HEK293 (cell line): ENCODE results near the gene SYNJ1.
A peak's percentile ranks its signal among the peaks of the same experiment; 100 is the strongest.

Experiments used
- BCL11B ChIP-seq: fragments of 450-650 bp; formaldehyde crosslinking; IDR thresholded peaks from 2 replicates; pipeline ENCODE4 v1.5.1; 2016; ENCODE audit warnings: low read depth, missing biosample characterization, missing genetic modification characterization
- GFI1B ChIP-seq: fragments of 450-650 bp; formaldehyde crosslinking; IDR thresholded peaks from 2 replicates; pipeline ENCODE4 v1.5.1; 2016; ENCODE audit warnings: missing biosample characterization, missing genetic modification characterization
- KLF16 ChIP-seq: fragments of 450-650 bp; formaldehyde crosslinking; IDR thresholded peaks from 2 replicates; pipeline ENCODE4 v1.5.1; 2017; ENCODE audit warnings: missing biosample characterization, missing genetic modification characterization
- OSR2 ChIP-seq: fragments of 450-650 bp; formaldehyde crosslinking; IDR thresholded peaks from 2 replicates; pipeline ENCODE4 v1.5.1; 2016; ENCODE audit warnings: missing biosample characterization, missing genetic modification characterization
- SP2 ChIP-seq: fragments of 450-650 bp; formaldehyde crosslinking; IDR thresholded peaks from 2 replicates; pipeline ENCODE4 v1.5.1; 2016; ENCODE audit warnings: missing biosample characterization, missing genetic modification characterization
- SP3 ChIP-seq: fragments of 450-650 bp; formaldehyde crosslinking; IDR thresholded peaks from 2 replicates; pipeline ENCODE4 v1.5.1; 2016; ENCODE audit warnings: missing biosample characterization, missing genetic modification characterization
- SP7 ChIP-seq: fragments of 450-650 bp; formaldehyde crosslinking; IDR thresholded peaks from 2 replicates; pipeline ENCODE4 v1.5.1; 2016; ENCODE audit warnings: missing biosample characterization, missing genetic modification characterization
- ZBTB21 ChIP-seq: fragments of 450-650 bp; formaldehyde crosslinking; IDR thresholded peaks from 2 replicates; pipeline ENCODE4 v1.5.1; 2017; ENCODE audit warnings: missing biosample characterization, missing genetic modification characterization
- ZBTB7A ChIP-seq: fragments of 450-650 bp; formaldehyde crosslinking; IDR thresholded peaks from 2 replicates; pipeline ENCODE4 v1.5.1; 2016; ENCODE audit warnings: low read depth, missing biosample characterization, missing genetic modification characterization
- ZBTB8A ChIP-seq: fragments of 450-650 bp; formaldehyde crosslinking; IDR thresholded peaks from 2 replicates; pipeline ENCODE4 v1.5.1; 2016; ENCODE audit warnings: missing biosample characterization, missing genetic modification characterization
- ZFP37 ChIP-seq: fragments of 450-650 bp; formaldehyde crosslinking; IDR thresholded peaks from 2 replicates; pipeline ENCODE4 v1.5.1; 2016; ENCODE audit warnings: missing biosample characterization, missing genetic modification characterization
- ZNF184 ChIP-seq: fragments of 450-650 bp; IDR thresholded peaks from 2 replicates; pipeline ENCODE4 v1.5.1; 2018; ENCODE audit warnings: missing biosample characterization, mild to moderate bottlenecking, missing genetic modification characterization
- ZNF274 ChIP-seq, 2 experiments: fragments of 200-500 bp in 1 of 2; fragments of 450-650 bp in 1 of 2; sonication (Bioruptor generic) in 1 of 2; formaldehyde crosslinking in 1 of 2; IDR thresholded peaks; 2 replicates each; pipeline versions ENCODE4 v1.5.1 to v1.6.1; 2014 to 2016; ENCODE audit warnings: borderline replicate concordance in 1 of 2, inconsistent platforms in 1 of 2, low read length in 1 of 2, missing biosample characterization in 1 of 2, missing genetic modification characterization in 1 of 2
- ZNF394 ChIP-seq: fragments of 450-650 bp; formaldehyde crosslinking; IDR thresholded peaks from 2 replicates; pipeline ENCODE4 v1.5.1; 2016; ENCODE audit warnings: missing biosample characterization, missing genetic modification characterization, mild to moderate bottlenecking, moderate library complexity, borderline replicate concordance
- ZNF624 ChIP-seq: fragments of 450-650 bp; formaldehyde crosslinking; IDR thresholded peaks from 2 replicates; pipeline ENCODE4 v1.5.1; 2017; ENCODE audit warnings: missing biosample characterization, missing genetic modification characterization
- ZNF701 ChIP-seq: fragments of 450-650 bp; formaldehyde crosslinking; IDR thresholded peaks from 2 replicates; pipeline ENCODE4 v1.5.1; 2016; ENCODE audit warnings: missing biosample characterization, missing genetic modification characterization
- ZNF837 ChIP-seq: fragments of 450-650 bp; formaldehyde crosslinking; IDR thresholded peaks from 2 replicates; pipeline ENCODE4 v1.5.1; 2016; ENCODE audit warnings: missing biosample characterization, missing genetic modification characterization
- ZSCAN23 ChIP-seq: fragments of 450-650 bp; formaldehyde crosslinking; IDR thresholded peaks from 2 replicates; pipeline ENCODE4 v1.5.1; 2016; ENCODE audit warnings: missing biosample characterization, missing genetic modification characterization
- TF ChIP-seq, protein P1 (sequence below): fragments of 450-650 bp; formaldehyde crosslinking; IDR thresholded peaks from 2 replicates; pipeline ENCODE4 v1.5.1; 2016; ENCODE audit warnings: missing biosample characterization, missing genetic modification characterization
- TF ChIP-seq, protein P2 (sequence below): fragments of 450-650 bp; formaldehyde crosslinking; IDR thresholded peaks from 2 replicates; pipeline ENCODE4 v1.5.1; 2017; ENCODE audit warnings: missing biosample characterization, missing genetic modification characterization
- TF ChIP-seq, protein P3 (sequence below): fragments of 450-650 bp; formaldehyde crosslinking; IDR thresholded peaks from 2 replicates; pipeline ENCODE4 v1.5.1; 2017; ENCODE audit warnings: missing biosample characterization, missing genetic modification characterization
- TF ChIP-seq, protein P4 (sequence below): fragments of 450-650 bp; formaldehyde crosslinking; conservative IDR thresholded peaks from 2 replicates; pipeline ENCODE4 v1.5.1; 2016; ENCODE audit warnings: low read depth, missing biosample characterization, missing genetic modification characterization

SYNJ1 gene

DNA sequence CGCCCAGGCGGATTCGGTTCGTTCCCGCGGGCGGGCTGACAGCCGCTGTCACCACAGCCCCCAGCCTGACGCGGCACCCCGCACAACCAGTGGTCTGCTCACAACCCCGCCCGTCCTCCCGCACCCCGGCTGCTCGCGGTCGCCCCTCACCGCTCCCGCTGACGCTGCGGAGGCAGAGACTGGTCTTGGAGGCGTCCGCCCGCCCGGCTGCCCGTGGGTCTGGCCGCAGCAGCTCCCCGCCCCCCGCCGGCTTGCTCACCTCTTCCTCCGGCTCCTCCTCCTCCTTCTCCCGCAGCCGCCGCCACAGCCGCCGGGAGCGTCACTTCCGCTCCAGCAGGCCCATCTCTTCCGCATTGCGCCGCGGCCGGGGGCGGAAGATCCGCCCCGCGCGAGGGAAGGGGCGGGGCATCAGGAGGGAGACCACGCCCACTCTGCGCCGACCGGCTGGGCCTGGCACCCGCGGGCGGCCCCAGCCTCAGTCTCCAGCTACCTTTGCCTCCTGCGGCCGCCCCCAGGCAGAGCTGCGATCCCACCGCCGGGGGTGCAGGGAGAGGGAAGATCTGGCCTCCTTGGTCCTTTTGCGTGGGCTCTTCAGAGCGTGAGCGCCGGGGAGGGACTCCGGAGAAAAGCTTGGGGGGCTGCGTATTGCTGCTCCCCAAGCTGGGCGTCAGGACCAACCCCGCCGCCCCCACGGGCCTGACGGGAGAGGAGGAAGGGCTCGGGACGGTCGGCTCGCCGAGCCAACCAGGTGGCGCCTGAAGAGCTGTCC lies at the start of gene SYNJ1 (continued):
- TF ChIP-seq SP3 (tag by site-specific recombination) (peak; percentile 99), GFI1B (tag by site-specific recombination) (no peak), OSR2 (tag by site-specific recombination) (peak; percentile 59; the same call in 1 of the 2 replicates), ZBTB21 (tag by site-specific recombination) (peak; percentile 42; the same call in 1 of the 2 replicates), KLF16 (tag by site-specific recombination) (peak; percentile 77), ZNF701 (no peak), BCL11B (tag by site-specific recombination) (peak; percentile 34; the same call in 1 of the 2 replicates), SP2 (tag by site-specific recombination) (peak; percentile 97), ZNF624 (tag by site-specific recombination) (peak; percentile 77; the same call in 1 of the 2 replicates), ZNF394 (tag by site-specific recombination) (peak; percentile 78; the same call in 1 of the 2 replicates), ZBTB7A (tag by site-specific recombination) (0 out of 2 replicates have a peak, but pooled peaks have one; percentile 49), ZFP37 (tag by site-specific recombination) (peak; percentile 70), ZNF837 (tag by site-specific recombination) (no peak), SP7 (tag by site-specific recombination) (peak; percentile 88), ZNF274 (IDR thresholded peaks at IDR 0.05; ENCODE audit: low read length) (no peak), ZNF274 (tag by site-specific recombination; IDR thresholded peaks at IDR 0.05; ENCODE audit: borderline replicate concordance) (no peak), ZSCAN23 (tag by site-specific recombination) (peak; percentile 94), ZBTB8A (tag by site-specific recombination) (peak; percentile 72), ZNF184 (tag by site-specific recombination) (peak; percentile 90)
- TF ChIP-seq, protein P1, sequence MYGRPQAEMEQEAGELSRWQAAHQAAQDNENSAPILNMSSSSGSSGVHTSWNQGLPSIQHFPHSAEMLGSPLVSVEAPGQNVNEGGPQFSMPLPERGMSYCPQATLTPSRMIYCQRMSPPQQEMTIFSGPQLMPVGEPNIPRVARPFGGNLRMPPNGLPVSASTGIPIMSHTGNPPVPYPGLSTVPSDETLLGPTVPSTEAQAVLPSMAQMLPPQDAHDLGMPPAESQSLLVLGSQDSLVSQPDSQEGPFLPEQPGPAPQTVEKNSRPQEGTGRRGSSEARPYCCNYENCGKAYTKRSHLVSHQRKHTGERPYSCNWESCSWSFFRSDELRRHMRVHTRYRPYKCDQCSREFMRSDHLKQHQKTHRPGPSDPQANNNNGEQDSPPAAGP (tag by site-specific recombination): peak; percentile 81
- TF ChIP-seq, protein P2, sequence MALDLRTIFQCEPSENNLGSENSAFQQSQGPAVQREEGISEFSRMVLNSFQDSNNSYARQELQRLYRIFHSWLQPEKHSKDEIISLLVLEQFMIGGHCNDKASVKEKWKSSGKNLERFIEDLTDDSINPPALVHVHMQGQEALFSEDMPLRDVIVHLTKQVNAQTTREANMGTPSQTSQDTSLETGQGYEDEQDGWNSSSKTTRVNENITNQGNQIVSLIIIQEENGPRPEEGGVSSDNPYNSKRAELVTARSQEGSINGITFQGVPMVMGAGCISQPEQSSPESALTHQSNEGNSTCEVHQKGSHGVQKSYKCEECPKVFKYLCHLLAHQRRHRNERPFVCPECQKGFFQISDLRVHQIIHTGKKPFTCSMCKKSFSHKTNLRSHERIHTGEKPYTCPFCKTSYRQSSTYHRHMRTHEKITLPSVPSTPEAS (tag by site-specific recombination): peak; percentile 5; the same call in 1 of the 2 replicates
- TF ChIP-seq, protein P3, sequence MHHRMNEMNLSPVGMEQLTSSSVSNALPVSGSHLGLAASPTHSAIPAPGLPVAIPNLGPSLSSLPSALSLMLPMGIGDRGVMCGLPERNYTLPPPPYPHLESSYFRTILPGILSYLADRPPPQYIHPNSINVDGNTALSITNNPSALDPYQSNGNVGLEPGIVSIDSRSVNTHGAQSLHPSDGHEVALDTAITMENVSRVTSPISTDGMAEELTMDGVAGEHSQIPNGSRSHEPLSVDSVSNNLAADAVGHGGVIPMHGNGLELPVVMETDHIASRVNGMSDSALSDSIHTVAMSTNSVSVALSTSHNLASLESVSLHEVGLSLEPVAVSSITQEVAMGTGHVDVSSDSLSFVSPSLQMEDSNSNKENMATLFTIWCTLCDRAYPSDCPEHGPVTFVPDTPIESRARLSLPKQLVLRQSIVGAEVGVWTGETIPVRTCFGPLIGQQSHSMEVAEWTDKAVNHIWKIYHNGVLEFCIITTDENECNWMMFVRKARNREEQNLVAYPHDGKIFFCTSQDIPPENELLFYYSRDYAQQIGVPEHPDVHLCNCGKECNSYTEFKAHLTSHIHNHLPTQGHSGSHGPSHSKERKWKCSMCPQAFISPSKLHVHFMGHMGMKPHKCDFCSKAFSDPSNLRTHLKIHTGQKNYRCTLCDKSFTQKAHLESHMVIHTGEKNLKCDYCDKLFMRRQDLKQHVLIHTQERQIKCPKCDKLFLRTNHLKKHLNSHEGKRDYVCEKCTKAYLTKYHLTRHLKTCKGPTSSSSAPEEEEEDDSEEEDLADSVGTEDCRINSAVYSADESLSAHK (tag by site-specific recombination): peak; percentile 43; the same call in 1 of the 2 replicates
- TF ChIP-seq, protein P4, sequence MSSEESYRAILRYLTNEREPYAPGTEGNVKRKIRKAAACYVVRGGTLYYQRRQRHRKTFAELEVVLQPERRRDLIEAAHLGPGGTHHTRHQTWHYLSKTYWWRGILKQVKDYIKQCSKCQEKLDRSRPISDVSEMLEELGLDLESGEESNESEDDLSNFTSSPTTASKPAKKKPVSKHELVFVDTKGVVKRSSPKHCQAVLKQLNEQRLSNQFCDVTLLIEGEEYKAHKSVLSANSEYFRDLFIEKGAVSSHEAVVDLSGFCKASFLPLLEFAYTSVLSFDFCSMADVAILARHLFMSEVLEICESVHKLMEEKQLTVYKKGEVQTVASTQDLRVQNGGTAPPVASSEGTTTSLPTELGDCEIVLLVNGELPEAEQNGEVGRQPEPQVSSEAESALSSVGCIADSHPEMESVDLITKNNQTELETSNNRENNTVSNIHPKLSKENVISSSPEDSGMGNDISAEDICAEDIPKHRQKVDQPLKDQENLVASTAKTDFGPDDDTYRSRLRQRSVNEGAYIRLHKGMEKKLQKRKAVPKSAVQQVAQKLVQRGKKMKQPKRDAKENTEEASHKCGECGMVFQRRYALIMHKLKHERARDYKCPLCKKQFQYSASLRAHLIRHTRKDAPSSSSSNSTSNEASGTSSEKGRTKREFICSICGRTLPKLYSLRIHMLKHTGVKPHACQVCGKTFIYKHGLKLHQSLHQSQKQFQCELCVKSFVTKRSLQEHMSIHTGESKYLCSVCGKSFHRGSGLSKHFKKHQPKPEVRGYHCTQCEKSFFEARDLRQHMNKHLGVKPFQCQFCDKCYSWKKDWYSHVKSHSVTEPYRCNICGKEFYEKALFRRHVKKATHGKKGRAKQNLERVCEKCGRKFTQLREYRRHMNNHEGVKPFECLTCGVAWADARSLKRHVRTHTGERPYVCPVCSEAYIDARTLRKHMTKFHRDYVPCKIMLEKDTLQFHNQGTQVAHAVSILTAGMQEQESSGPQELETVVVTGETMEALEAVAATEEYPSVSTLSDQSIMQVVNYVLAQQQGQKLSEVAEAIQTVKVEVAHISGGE (tag by site-specific recombination): peak; percentile 90
- TF ChIP-seq, all 188 proteins: peak for 74
